H9 (cell line): ENCODE results near the gene CRMP1. TPM values are rescaled to one million over a fixed set of nuclear protein-coding genes. Genes with fewer than 3 reads are reported as not detected.

Source experiments
- DNase-seq: peaks from one replicate; pipeline ENCODE4 v3.0.0-alpha.2; 2017
- H2AFZ ChIP-seq: one replicate; pipeline ENCODE4 v1.6.1; 2013; ENCODE audit warnings: mild to moderate bottlenecking, low read length, control low read depth, moderate library complexity
- H2AK5ac ChIP-seq: 2 replicates; pipeline ENCODE4 v1.6.1; 2013; ENCODE audit warnings: low read length, control low read depth, mixed read lengths; ENCODE audit not compliant: insufficient read length
- H2BK120ac ChIP-seq: one replicate; pipeline ENCODE4 v1.6.1; 2013; ENCODE audit warnings: low read depth, mild to moderate bottlenecking, low read length, control low read depth, inconsistent platforms; ENCODE audit not compliant: poor library complexity, severe bottlenecking
- H2BK12ac ChIP-seq: 2 replicates; pipeline ENCODE4 v1.6.1; 2013; ENCODE audit warnings: low read length, control low read depth, mixed read lengths, low read depth; ENCODE audit not compliant: insufficient read length
- H2BK15ac ChIP-seq: 2 replicates; pipeline ENCODE4 v1.6.1; 2013; ENCODE audit warnings: low read depth, low read length, control low read depth
- H2BK20ac ChIP-seq: one replicate; pipeline ENCODE4 v1.6.1; 2013; ENCODE audit warnings: low read depth, mild to moderate bottlenecking, low read length, control low read depth, inconsistent platforms; ENCODE audit not compliant: poor library complexity, severe bottlenecking
- H2BK5ac ChIP-seq: 2 replicates; pipeline ENCODE4 v1.6.1; 2013; ENCODE audit warnings: low read length, control low read depth, mixed read lengths; ENCODE audit not compliant: insufficient read length
- H3K14ac ChIP-seq: 2 replicates; pipeline ENCODE4 v1.6.1; 2013; ENCODE audit warnings: low read length, control low read depth; ENCODE audit not compliant: insufficient read depth
- H3K18ac ChIP-seq: 2 replicates; pipeline ENCODE4 v1.6.1; 2013; ENCODE audit warnings: low read depth, mild to moderate bottlenecking, mixed read lengths, low read length, control low read depth; ENCODE audit not compliant: insufficient read length
- H3K23ac ChIP-seq: 2 replicates; pipeline ENCODE4 v1.6.1; 2013; ENCODE audit warnings: low read length, control low read depth, mixed read lengths, low read depth; ENCODE audit not compliant: insufficient read length
- H3K23me2 ChIP-seq: 2 replicates; pipeline ENCODE4 v1.6.1; 2013; ENCODE audit warnings: low read depth, mild to moderate bottlenecking, mixed read lengths, low read length, control low read depth; ENCODE audit not compliant: insufficient read length, poor library complexity, severe bottlenecking
- H3K27ac ChIP-seq: 2 replicates; pipeline ENCODE4 v1.5.1; 2013; ENCODE audit warnings: low read length, control low read depth, mixed read lengths, low read depth; ENCODE audit not compliant: insufficient read length
- H3K27me3 ChIP-seq: 2 replicates; pipeline ENCODE4 v1.6.1; 2013; ENCODE audit warnings: low read length, control low read depth, inconsistent platforms; ENCODE audit not compliant: insufficient read depth
- H3K4ac ChIP-seq: 2 replicates; pipeline ENCODE4 v1.6.1; 2013; ENCODE audit warnings: low read depth, mild to moderate bottlenecking, control low read depth, inconsistent platforms, low read length, moderate library complexity
- H3K4me1 ChIP-seq: 2 replicates; pipeline ENCODE4 v1.6.1; 2013; ENCODE audit warnings: low read length, control low read depth, inconsistent platforms; ENCODE audit not compliant: insufficient read depth
- H3K4me2 ChIP-seq: 2 replicates; pipeline ENCODE4 v1.6.1; 2013; ENCODE audit warnings: low read length, control low read depth, mixed read lengths; ENCODE audit not compliant: insufficient read length, insufficient read depth
- H3K56ac ChIP-seq: 2 replicates; pipeline ENCODE4 v1.6.1; 2013; ENCODE audit warnings: low read depth, mild to moderate bottlenecking, mixed read lengths, low read length, control low read depth; ENCODE audit not compliant: insufficient read length
- H3K79me1 ChIP-seq: 2 replicates; pipeline ENCODE4 v1.6.1; 2013; ENCODE audit warnings: low read depth, mild to moderate bottlenecking, moderate library complexity, low read length, control low read depth, inconsistent platforms; ENCODE audit not compliant: insufficient read depth, poor library complexity, severe bottlenecking
- H3K79me2 ChIP-seq: 2 replicates; pipeline ENCODE4 v1.6.1; 2013; ENCODE audit warnings: low read length, control low read depth, inconsistent platforms; ENCODE audit not compliant: insufficient read depth
- H3K9ac ChIP-seq: 2 replicates; pipeline ENCODE4 v1.6.1; 2013; ENCODE audit warnings: low read length, control low read depth, mixed read lengths; ENCODE audit not compliant: insufficient read length; ENCODE audit errors: extremely low read depth
- H3K9me3 ChIP-seq: one replicate; pipeline ENCODE4 v1.6.1; 2013; ENCODE audit warnings: low read depth, low read length, inconsistent platforms; ENCODE audit not compliant: control insufficient read depth
- H3T11ph ChIP-seq: one replicate; pipeline ENCODE4 v1.6.1; 2013; ENCODE audit warnings: mild to moderate bottlenecking, low read length, control low read depth, inconsistent platforms
- H4K20me1 ChIP-seq: one replicate; pipeline ENCODE4 v1.6.1; 2013; ENCODE audit not compliant: control insufficient read depth, insufficient read length, insufficient read depth
- H4K5ac ChIP-seq: 2 replicates; pipeline ENCODE4 v1.6.1; 2013; ENCODE audit warnings: low read depth, mild to moderate bottlenecking, mixed read lengths, low read length, control low read depth; ENCODE audit not compliant: insufficient read length
- H4K8ac ChIP-seq: replicated peaks from 2 replicates; pipeline ENCODE4 v1.6.1; 2013; ENCODE audit warnings: low read length, control low read depth, mixed read lengths, low read depth; ENCODE audit not compliant: insufficient read length
- H4K91ac ChIP-seq: 2 replicates; pipeline ENCODE4 v1.6.1; 2013; ENCODE audit warnings: low read depth, mild to moderate bottlenecking, moderate library complexity, mixed read lengths, low read length, control low read depth; ENCODE audit not compliant: insufficient read length
- H3K27ac Mint-ChIP-seq, 3 experiments: 2 replicates in 2 of 3; 3 replicates in 1 of 3; pipeline ENCODE4 v1.8.0; 2020 to 2021; ENCODE audit warnings: mixed read lengths in 3 of 3, mild to moderate bottlenecking in 1 of 3, moderate library complexity in 1 of 3
- H3K27me3 Mint-ChIP-seq: 2 replicates; pipeline ENCODE4 v1.8.0; 2021; ENCODE audit warnings: low read depth, mild to moderate bottlenecking, moderate library complexity, mixed read lengths
- H3K36me3 Mint-ChIP-seq, 3 experiments: 2 replicates in 2 of 3; 3 replicates in 1 of 3; pipeline ENCODE4 v1.8.0; 2020 to 2021; ENCODE audit warnings: low read depth in 3 of 3, mixed read lengths in 3 of 3; ENCODE audit not compliant: insufficient read depth in 1 of 3
- H3K4me1 Mint-ChIP-seq, 2 experiments: 2 replicates each; pipeline ENCODE4 v1.8.0; 2020; ENCODE audit warnings: mixed read lengths in 2 of 2
- H3K4me3 Mint-ChIP-seq, 2 experiments: 2 replicates in 1 of 2; 3 replicates in 1 of 2; pipeline ENCODE4 v1.8.0; 2020 to 2021; ENCODE audit warnings: mild to moderate bottlenecking in 2 of 2, mixed read lengths in 2 of 2, moderate library complexity in 1 of 2
- H3K9me3 Mint-ChIP-seq, 2 experiments: 2 replicates in 1 of 2; 3 replicates in 1 of 2; pipeline ENCODE4 v1.8.0; 2020; ENCODE audit warnings: mild to moderate bottlenecking in 2 of 2, mixed read lengths in 2 of 2, moderate library complexity in 1 of 2
- WGBS: extraction: QIAGEN DNeasy Blood & Tissue Kit; methylation state at CpG from one replicate; pipeline ENCODE4 v1.1.7; 2013; ENCODE audit warnings: missing lambda C conversion rate, low lambda C conversion rate, mixed read lengths; ENCODE audit not compliant: insufficient read length; ENCODE audit errors: extremely low coverage; 5-methylcytosine and 5-hydroxymethylcytosine counted together
- total RNA-seq: library from RNA; stranded (reverse); gene quantifications from 2 replicates; pipeline ENCODE4 v1.2.1, GENCODE V29; 2021
- TF ChIP-seq, protein P1 (sequence below): fragments of 200-600 bp; sonication (generic); conservative IDR thresholded peaks from 3 replicates; pipeline ENCODE4 v1.8.0; 2021; ENCODE audit warnings: antibody characterized with exemption, mild to moderate bottlenecking

CRMP1 gene
- total RNA-seq, 1 experiment from 2014 or later, result 71.6 TPM

- no CpG with 5 or more reads among the region's 9 CpGs for WGBS
Observed at GRCh38 chr4:5784960-5785611, 107.8 kb downstream of the CRMP1 start.

More at GRCh38 chr4:5784960-5785611, 107.8 kb downstream of the CRMP1 start:
- Mint-ChIP-seq H3K4me3 (no peak overlapping the region), H3K36me3 (peaks cover 32 to 43% (median 35%) of the 10 kb centered on the region in 3 experiments), H3K9me3 (peaks cover 0 to 3% of the 10 kb centered on the region in 2 experiments; a peak in 2 of 5 replicates), H3K27ac (peak overlapping the region in 2 of 3 experiments; percentile 27 to 47; a peak in 3 of 7 replicates), H3K4me1 (peaks cover 15 to 16% of the 10 kb centered on the region in 2 experiments; a peak in 3 of 4 replicates), H3K27me3 (no peaks in the 10 kb centered on the region)
- Histone ChIP-seq H3K18ac (no peak overlapping the region), H2BK20ac (no peak overlapping the region), H3K4me2 (no peak overlapping the region), H3K23ac (no peak overlapping the region), H3K14ac (no peak overlapping the region), H3K79me2 (0 out of 2 replicates have a peak, but pooled peaks cover 2% of the 10 kb centered on the region), H2BK5ac (no peak overlapping the region), H3K4me1 (no peaks in the 10 kb centered on the region), H2AK5ac (no peak overlapping the region), H2AFZ (no peak overlapping the region), H4K8ac (no peak overlapping the region), H2BK120ac (no peak overlapping the region), H4K91ac (no peak overlapping the region), H3K9ac (no peak overlapping the region), H2BK12ac (no peak overlapping the region), H4K5ac (no peak overlapping the region), H3K56ac (no peak overlapping the region), H4K20me1 (no peaks in the 10 kb centered on the region), H3K9me3 (no peaks in the 10 kb centered on the region), H3K79me1 (no peaks in the 10 kb centered on the region), H3K27me3 (no peaks in the 10 kb centered on the region), H3K4ac (no peak overlapping the region), H2BK15ac (no peak overlapping the region), H3T11ph (no peak overlapping the region), H3K27ac (no peak overlapping the region), H3K23me2 (no peaks in the 10 kb centered on the region)
- peak; percentile 48 for DNase-seq
- TF ChIP-seq, protein P1, sequence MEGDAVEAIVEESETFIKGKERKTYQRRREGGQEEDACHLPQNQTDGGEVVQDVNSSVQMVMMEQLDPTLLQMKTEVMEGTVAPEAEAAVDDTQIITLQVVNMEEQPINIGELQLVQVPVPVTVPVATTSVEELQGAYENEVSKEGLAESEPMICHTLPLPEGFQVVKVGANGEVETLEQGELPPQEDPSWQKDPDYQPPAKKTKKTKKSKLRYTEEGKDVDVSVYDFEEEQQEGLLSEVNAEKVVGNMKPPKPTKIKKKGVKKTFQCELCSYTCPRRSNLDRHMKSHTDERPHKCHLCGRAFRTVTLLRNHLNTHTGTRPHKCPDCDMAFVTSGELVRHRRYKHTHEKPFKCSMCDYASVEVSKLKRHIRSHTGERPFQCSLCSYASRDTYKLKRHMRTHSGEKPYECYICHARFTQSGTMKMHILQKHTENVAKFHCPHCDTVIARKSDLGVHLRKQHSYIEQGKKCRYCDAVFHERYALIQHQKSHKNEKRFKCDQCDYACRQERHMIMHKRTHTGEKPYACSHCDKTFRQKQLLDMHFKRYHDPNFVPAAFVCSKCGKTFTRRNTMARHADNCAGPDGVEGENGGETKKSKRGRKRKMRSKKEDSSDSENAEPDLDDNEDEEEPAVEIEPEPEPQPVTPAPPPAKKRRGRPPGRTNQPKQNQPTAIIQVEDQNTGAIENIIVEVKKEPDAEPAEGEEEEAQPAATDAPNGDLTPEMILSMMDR, result peak; percentile 44
